Activated T-helper 2 cell treated with anti-CD3 and anti-CD28 coated beads, Interferon-gamma antibody, Interleukin-2, Interleukin-4, amounts not matched to agents 10 μg/mL and 5 μg/mL and 100 μg/mL, durations not matched to agents 14 hours and 24 hours and 36 hours (primary cell): ENCODE results near the gene MIER3. TPM values are rescaled to one million over a fixed set of nuclear protein-coding genes. Genes with fewer than 3 reads are reported as not detected.
"Not testable (repeated sequence)": the region's sequence is repeated elsewhere in the genome, so short reads cannot be mapped to it uniquely, and the experiment has no call there.

Experiments used
- DNase-seq: peaks from one replicate; pipeline ENCODE4 v3.0.0; 2021; ENCODE audit warnings: low spot score
- H3K27ac Mint-ChIP-seq: one replicate; pipeline ENCODE4 v1.8.0; 2021; ENCODE audit warnings: mixed read lengths
- H3K27me3 Mint-ChIP-seq: one replicate; pipeline ENCODE4 v1.8.0; 2021; ENCODE audit warnings: low read depth, mixed read lengths
- H3K36me3 Mint-ChIP-seq: one replicate; pipeline ENCODE4 v1.8.0; 2021; ENCODE audit warnings: low read depth, mixed read lengths
- H3K4me1 Mint-ChIP-seq: one replicate; pipeline ENCODE4 v1.8.0; 2021; ENCODE audit warnings: low read depth, mixed read lengths
- H3K4me3 Mint-ChIP-seq: one replicate; pipeline ENCODE4 v1.8.0; 2021; ENCODE audit warnings: low read depth, mild to moderate bottlenecking, moderate library complexity, mixed read lengths
- H3K9me3 Mint-ChIP-seq: one replicate; pipeline ENCODE4 v1.8.0; 2021; ENCODE audit warnings: mixed read lengths
- intact Hi-C: fragments of 100-400 bp; cut with micrococcal nuclease; formaldehyde crosslinking; loops from one replicate; pipeline ENCODE4 v1.15.1; 2023
- total RNA-seq: library from RNA; stranded (reverse); gene quantifications from 2 replicates; pipeline ENCODE4 v1.2.3, GENCODE V29; 2022

The MIER3 gene
- total RNA-seq, 1 donor from 2014 or later = 28.3 TPM

DNA sequence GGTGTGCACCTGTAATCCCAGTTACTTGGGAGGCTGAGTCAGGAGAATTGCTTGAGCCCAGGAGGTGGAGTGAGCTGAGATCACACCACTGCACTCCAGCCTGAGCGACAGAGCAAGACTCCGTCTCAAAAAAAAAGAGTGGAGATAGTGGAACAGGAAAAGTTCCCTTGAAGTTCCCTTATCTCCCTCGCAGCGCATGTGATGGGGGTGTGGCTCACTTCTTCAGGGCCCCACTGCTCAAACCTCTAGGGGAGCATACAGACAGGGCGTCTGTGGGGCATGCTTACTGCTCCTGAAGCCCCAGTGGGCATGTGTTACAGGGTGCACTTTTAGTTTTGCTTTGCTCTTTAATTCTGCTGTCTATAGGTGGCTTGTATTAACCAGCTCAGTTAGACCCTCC, 27.6 kb upstream of the MIER3 start:
- DNase-seq, H3K4me3 Mint-ChIP-seq, H3K27ac Mint-ChIP-seq, H3K36me3 Mint-ChIP-seq, H3K9me3 Mint-ChIP-seq, intact Hi-C loops: not testable (repeated sequence)
- Mint-ChIP-seq H3K4me1 (peaks cover 11% of the 10 kb centered on the region), H3K27me3 (peaks cover 13% of the 10 kb centered on the region)

DNA sequence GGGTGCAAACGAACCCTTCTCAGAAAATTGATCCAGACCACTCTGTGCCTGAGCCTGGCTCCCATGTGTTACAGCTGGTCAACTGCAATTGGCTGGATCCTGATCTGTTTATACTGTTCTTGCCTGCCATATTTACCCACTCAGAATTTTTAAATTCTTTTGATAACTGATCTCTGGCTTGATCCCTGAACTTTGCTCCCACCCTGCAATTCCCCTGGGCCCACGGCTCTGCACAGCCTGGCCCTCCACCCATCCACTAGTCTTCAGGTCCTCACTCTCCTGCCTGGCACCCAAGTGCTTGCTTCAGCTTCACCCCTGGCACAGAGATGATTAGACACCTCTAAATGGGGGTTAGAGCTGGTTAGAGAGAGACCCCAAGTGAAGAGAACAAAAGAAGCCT, 25.9 kb upstream of the MIER3 start:
- Mint-ChIP-seq H3K9me3 (no peaks in the 10 kb centered on the region), H3K36me3 (no peaks in the 10 kb centered on the region), H3K27me3 (peaks cover 17% of the 10 kb centered on the region), H3K4me3 (no peak overlapping the region), H3K4me1 (no peaks in the 10 kb centered on the region), H3K27ac (no peak overlapping the region)
- DNase-seq = no peak
- intact Hi-C loops = no loop called here

DNA sequence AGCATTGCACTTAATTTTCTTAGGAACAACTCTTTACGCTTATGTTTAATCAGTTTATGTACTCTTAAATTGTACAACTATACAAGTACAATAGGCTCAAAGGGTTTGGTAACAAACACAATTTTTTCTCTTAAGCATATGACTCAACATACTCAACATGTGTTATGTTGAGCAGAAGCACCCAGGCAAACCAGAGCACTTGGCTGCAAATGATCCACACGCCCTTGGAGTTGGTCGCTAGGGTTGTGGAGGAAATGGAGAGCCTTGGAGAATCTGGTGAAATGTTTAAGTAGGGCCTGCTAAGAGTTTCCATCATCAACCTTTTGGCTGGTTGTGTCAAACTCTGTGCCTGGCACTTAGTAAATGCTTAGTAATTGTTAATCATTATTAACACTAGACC, 25.1 kb upstream of the MIER3 start:
- Mint-ChIP-seq H3K4me3 (no peak overlapping the region), H3K9me3 (no peaks in the 10 kb centered on the region), H3K36me3 (no peaks in the 10 kb centered on the region), H3K27ac (no peak overlapping the region), H3K4me1 (no peaks in the 10 kb centered on the region), H3K27me3 (peaks cover 21% of the 10 kb centered on the region)
- intact Hi-C loops = no loop called here
- DNase-seq = no peak

DNA sequence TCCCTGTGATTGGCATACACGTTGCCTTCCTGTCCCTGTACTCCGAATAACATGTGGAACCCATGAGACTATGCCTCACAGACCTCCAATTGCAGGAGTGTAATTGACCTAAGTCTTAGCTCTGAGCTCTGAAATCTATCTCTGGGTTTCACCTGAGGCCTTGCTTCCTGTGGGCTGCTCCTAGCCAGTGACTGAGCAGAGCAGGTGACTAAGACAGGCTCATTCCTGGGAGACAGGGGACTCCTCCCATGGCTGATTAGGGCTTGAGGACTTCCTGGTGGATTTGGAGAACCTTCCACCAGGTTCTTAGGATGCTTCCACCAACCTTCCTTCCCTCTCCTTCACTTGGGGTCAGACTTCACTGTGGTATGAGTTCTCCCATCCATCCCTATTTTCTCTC, 22.3 kb upstream of the MIER3 start:
- no peak overlapping the region for H3K4me3 Mint-ChIP-seq
- peaks cover 28% of the 10 kb centered on the region for H3K27me3 Mint-ChIP-seq
- no peaks in the 10 kb centered on the region for H3K4me1 Mint-ChIP-seq
- no peaks in the 10 kb centered on the region for H3K36me3 Mint-ChIP-seq
- no peak for DNase-seq
- intact Hi-C loops = no loop called here
- H3K9me3 Mint-ChIP-seq = no peaks in the 10 kb centered on the region
- no peak overlapping the region for H3K27ac Mint-ChIP-seq

DNA sequence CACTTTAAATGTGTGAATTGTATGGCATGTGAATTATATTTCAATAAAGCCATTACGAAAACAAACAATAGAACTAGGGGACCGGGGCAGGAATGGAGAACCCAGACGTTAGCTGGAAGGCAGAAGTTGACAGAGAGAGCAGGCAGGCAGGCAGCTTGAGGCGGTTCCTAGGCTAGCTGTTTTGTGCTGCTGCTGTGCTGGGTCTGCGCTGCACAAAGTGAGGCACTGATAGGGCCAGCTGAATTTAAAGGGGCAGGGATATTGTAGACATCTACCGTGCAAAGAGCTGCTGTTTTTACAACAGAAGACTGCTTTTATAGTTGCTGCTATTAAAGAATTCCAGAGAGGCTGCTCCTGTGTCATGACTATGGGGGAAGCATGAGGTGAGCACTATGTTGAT, 21.6 kb upstream of the MIER3 start:
- intact Hi-C loops = no loop called here
- Mint-ChIP-seq H3K27ac (no peak overlapping the region), H3K27me3 (peaks cover 28% of the 10 kb centered on the region), H3K4me3 (no peak overlapping the region), H3K4me1 (no peaks in the 10 kb centered on the region), H3K9me3 (no peaks in the 10 kb centered on the region), H3K36me3 (no peaks in the 10 kb centered on the region)
- DNase-seq = no peak

DNA sequence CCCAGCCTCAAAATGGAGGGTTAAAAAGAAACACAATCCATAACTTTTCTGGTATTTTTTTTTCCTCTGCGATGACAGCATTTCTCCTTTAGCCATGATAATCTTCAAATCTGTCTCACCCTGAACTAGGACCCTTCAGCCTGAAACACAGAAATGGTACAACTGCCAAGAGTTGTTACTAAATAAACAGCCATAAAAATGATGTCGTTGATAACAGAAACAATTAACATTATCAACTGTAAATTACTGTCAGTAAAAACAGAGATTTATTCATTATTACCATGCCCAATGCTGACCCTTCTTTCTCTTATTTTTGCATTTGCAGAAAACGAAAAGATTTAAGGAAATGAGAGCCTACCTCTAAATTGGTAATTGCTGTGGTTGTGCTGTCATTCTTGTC, 19.4 kb upstream of the MIER3 start:
- Mint-ChIP-seq H3K4me1 (no peaks in the 10 kb centered on the region), H3K36me3 (no peaks in the 10 kb centered on the region), H3K4me3 (no peak overlapping the region), H3K9me3 (no peaks in the 10 kb centered on the region), H3K27me3 (peaks cover 35% of the 10 kb centered on the region), H3K27ac (no peak overlapping the region)
- intact Hi-C loops = no loop called here
- DNase-seq = no peak

DNA sequence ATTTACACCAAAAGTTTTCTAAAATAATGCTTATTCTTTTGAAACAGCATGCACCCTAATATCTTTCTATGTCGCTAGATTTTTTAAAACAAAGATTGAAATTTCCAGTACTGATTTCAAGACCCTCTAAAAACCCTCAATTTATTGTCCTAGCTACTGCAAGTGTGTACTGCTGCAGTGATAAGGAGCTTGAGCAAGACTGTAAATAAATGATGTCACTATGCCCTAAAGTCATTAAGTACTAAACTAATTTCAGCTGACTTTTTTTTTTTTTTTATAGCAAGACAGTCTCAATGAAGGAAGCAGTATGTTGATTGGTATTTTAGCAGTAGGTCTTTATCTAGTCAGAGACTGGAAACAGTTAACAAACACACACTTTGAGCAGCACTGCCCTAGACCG, 12.2 kb upstream of the MIER3 start:
- Mint-ChIP-seq H3K4me1 (no peaks in the 10 kb centered on the region), H3K27me3 (peaks cover 54% of the 10 kb centered on the region), H3K9me3 (no peaks in the 10 kb centered on the region), H3K36me3 (no peaks in the 10 kb centered on the region), H3K4me3 (no peak overlapping the region), H3K27ac (no peak overlapping the region)
- intact Hi-C loops = no loop called here
- DNase-seq = no peak

DNA sequence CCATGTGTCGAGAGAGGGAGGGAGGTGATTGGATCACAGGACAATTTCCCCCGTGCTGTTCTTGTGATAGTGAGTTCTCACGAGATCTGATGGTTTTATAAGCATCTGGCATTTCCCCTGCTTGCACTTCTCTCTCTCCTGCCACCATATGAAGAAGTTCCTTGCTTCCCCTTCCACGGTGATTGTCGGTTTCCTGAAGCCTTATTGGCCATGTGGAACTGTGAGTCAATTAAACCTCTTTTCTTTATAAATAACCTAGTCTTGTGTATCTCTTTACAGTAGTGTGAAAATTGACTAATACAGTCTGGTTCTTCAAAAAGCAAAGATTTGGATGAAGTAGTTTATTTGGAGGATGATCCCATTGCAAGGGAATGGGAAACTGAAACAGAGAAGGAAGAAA, 11.3 kb upstream of the MIER3 start:
- H3K27ac Mint-ChIP-seq = no peak overlapping the region
- no peaks in the 10 kb centered on the region for H3K4me1 Mint-ChIP-seq
- H3K27me3 Mint-ChIP-seq = peaks cover 58% of the 10 kb centered on the region
- no peak overlapping the region for H3K4me3 Mint-ChIP-seq
- intact Hi-C loops = no loop called here
- H3K9me3 Mint-ChIP-seq = no peaks in the 10 kb centered on the region
- no peak for DNase-seq
- no peaks in the 10 kb centered on the region for H3K36me3 Mint-ChIP-seq

DNA sequence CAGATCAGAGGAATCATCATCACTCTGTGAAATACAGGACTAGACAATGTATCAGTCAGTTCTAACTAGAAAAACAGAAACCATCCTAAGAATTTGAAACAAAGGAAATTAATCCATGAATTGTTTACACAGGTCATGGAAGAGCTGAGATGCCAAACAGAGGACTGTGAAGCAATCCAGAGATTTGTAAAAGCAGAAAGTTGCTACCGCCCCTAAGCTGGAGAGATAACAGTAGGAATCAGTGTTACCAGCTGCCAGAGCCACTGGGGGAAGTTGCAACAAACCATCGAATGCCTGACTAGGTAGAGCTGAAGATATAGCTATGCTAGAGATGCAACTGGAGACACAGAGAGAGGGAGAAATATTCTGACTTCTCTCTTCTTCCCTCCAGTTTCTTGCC, 10.4 kb upstream of the MIER3 start:
- no peaks in the 10 kb centered on the region for H3K4me1 Mint-ChIP-seq
- H3K9me3 Mint-ChIP-seq = no peaks in the 10 kb centered on the region
- H3K4me3 Mint-ChIP-seq = no peak overlapping the region
- peaks cover 61% of the 10 kb centered on the region for H3K27me3 Mint-ChIP-seq
- intact Hi-C loops = no loop called here
- no peak for DNase-seq
- no peak overlapping the region for H3K27ac Mint-ChIP-seq
- H3K36me3 Mint-ChIP-seq = no peaks in the 10 kb centered on the region

DNA sequence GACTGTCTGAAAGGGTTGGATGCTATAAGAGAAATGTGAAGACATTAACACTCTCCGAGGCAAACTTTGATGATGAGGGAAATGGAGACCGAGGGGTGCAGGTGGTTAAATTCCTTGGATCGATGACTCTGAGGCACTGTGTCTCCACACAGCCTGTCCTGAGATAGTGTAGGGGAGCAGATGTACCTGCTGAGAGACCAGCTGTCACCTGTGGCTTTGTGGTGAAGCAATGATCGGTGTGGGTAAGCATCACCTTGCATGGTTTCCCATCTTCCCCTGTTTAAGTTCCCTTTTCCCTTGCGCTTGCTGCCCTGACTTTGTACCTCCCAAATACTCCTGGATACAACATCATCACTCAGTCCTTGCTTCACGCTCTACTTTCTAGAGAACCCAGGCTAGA, 9.8 kb upstream of the MIER3 start:
- intact Hi-C loops = no loop called here
- no peaks in the 10 kb centered on the region for H3K9me3 Mint-ChIP-seq
- H3K4me1 Mint-ChIP-seq = no peaks in the 10 kb centered on the region
- no peak overlapping the region for H3K4me3 Mint-ChIP-seq
- DNase-seq = no peak
- peaks cover 65% of the 10 kb centered on the region for H3K27me3 Mint-ChIP-seq
- H3K36me3 Mint-ChIP-seq = no peaks in the 10 kb centered on the region
- no peak overlapping the region for H3K27ac Mint-ChIP-seq

DNA sequence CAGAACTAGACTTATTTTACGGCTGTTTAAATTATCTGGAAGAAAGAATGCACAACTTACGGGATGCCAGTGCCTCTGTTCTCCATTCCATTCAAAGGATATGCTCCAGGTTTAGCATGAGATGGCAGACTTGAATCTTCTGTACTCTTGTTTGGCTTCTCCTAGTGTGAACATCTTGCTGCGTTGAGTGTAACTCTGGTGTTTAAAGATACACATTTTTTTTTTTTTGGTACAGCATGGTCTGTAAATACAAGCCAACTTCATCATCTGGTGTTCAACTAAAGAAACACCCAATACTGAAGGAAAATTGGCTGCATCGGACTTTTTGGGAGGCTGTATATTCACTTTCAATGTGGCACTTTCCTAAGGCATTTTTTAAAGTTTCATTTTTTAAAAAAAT, 7.4 kb upstream of the MIER3 start:
- no peak overlapping the region for H3K4me3 Mint-ChIP-seq
- no peak overlapping the region for H3K27ac Mint-ChIP-seq
- DNase-seq = no peak
- peaks cover 73% of the 10 kb centered on the region for H3K27me3 Mint-ChIP-seq
- H3K36me3 Mint-ChIP-seq = no peaks in the 10 kb centered on the region
- intact Hi-C loops = no loop called here
- H3K9me3 Mint-ChIP-seq = no peaks in the 10 kb centered on the region
- no peaks in the 10 kb centered on the region for H3K4me1 Mint-ChIP-seq

DNA sequence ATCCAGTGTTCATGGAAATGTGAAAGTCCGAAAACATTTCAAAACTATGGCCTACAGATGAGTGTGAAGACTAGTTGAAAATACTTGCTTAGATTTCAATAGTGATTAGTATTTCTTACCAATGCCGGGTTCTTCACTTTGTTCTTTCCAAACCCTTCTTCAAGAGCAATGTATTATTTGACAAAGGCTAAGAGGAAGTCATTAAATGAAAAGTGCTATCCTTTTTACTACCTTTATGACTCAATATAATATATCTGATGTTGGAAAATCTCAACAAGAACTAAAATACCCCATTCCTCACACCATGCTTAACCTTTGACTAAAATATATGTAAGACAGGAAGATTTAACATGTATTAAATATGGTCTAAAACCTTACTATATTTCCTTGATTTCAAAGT, 6.7 kb upstream of the MIER3 start:
- no peak overlapping the region for H3K27ac Mint-ChIP-seq
- no peak for DNase-seq
- no peak overlapping the region for H3K4me3 Mint-ChIP-seq
- H3K27me3 Mint-ChIP-seq = peaks cover 79% of the 10 kb centered on the region
- no peaks in the 10 kb centered on the region for H3K36me3 Mint-ChIP-seq
- intact Hi-C loops = no loop called here
- H3K9me3 Mint-ChIP-seq = no peaks in the 10 kb centered on the region
- H3K4me1 Mint-ChIP-seq = no peaks in the 10 kb centered on the region

DNA sequence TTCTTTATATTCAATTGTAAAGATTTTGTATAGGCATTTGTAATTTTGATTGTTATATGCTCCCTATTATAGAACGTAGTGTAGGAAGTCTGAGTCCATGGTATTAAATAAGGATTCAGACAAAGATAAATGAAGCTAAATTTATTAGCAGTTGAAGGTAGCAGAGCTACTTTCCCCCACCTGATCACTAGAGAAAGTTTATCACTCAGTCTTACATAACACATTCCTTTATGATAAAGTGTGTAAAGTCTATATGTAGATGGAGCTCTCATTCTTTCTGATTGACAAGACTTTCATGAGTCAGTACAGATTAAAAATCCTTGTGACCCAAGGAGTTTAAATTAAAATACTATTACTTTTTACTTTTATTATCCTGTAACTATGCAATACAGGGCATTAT, 2.3 kb upstream of the MIER3 start:
- no peak overlapping the region for H3K4me3 Mint-ChIP-seq
- no peak overlapping the region for H3K27ac Mint-ChIP-seq
- peaks cover 21% of the 10 kb centered on the region for H3K4me1 Mint-ChIP-seq
- H3K9me3 Mint-ChIP-seq = no peaks in the 10 kb centered on the region
- DNase-seq = no peak
- peaks cover 58% of the 10 kb centered on the region for H3K27me3 Mint-ChIP-seq
- intact Hi-C loops = no loop called here
- H3K36me3 Mint-ChIP-seq = peaks cover 8% of the 10 kb centered on the region

DNA sequence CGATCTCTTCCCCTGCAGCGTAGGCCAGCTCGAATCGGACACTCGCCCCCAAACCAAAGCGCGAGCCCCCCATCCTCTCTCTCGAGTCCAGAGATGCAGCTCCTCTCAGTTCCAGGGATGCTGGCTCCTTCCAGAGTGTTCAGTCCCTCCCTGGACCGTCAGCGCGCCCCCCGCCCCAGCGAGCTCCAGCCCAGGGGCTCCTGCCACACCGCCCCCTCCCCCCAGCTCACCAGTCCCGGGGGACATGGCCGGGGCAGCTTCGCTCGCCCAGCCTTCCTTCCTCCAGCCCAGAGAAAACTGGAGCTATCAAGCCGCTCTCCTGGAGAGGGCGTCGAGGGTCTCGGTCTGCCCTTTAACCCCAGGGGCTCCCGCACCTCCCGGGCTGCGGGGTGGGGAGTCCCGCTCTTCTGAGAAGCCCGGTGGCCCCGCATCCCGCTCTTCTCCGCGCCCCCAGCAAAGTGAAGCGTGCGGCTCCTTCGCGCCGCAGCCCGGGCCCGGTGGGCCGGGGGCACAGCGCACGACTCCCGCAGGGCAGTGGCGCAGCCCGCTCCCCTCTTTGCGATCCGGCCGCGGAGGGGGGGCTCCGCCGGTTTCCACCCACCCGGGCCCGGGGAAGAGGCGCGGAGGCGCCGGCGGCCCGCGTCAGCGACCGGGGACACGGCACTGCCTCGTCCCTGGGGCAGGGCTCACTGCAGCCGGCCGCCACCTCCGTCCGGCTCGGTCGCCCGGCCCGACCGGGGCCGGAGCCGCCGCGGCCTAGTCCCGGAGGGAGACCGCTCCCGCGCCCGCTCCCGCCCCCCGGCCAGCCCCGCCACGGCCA, 587 bp downstream of the MIER3 start:
- intact Hi-C loops = no loop called here
- Mint-ChIP-seq H3K9me3 (no peaks in the 10 kb centered on the region), H3K27ac (peak overlapping the region; percentile 82), H3K27me3 (peaks cover 32% of the 10 kb centered on the region), H3K4me3 (peak overlapping the region; percentile 97), H3K4me1 (peaks cover 23% of the 10 kb centered on the region), H3K36me3 (peaks cover 18% of the 10 kb centered on the region)
- DNase-seq = peak; percentile 18
